ENCODE measurements around the gene TRPV3. TPM values are rescaled to one million over a fixed set of nuclear protein-coding genes. Genes with fewer than 3 reads are reported as not detected.

The TRPV3 gene
- total and polyA plus RNA-seq, 2 donors (not counting 1 experiment from before 2014, with no cell fraction given), result 1.6 to 18.2 TPM

DNA sequence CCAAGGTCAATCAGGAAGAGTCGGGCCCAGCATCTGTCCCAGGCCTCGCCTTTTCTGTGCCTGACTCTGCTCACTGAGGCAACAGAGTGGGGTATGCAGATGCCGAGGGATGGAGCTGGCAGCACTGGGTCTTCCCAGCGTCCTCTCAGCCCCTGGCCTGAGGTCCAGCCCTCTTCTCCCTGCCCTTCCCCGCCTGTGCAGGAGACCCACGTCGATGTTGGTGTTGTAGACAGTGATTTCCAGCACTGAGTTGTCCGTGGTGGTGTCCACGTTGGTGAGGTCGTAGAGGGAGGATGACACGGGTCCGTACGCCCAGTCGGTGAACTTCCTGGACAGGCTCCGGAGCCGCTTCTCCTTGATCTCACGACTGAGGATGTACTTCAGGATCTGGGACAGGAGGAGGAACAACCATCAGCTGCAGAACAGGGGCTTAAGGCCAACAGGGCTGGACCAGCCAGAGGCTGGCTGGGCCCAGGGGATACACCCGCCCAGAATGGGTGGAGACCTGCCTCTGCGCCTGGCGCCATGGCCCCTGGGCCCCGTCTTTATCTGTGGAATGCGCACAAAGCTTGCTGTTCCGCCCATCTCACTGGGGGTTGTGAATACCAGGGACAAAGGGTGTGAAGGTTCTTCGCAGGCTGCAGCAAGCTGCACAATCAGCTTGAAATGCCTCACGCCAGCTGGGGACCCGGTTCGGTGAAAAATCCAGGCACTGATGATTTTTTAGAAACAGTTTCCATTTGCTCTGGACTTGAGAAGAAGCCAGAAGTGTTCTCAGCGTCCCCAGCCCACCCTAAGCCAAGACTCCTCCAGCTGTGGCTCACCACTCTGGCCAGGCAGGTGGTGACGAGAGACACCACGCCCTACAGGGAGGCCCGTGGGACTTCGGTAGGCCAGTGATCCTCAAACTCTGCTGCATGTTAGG is 27.5 kb downstream of the TRPV3 start:
- TF ChIP-seq, protein P1, sequence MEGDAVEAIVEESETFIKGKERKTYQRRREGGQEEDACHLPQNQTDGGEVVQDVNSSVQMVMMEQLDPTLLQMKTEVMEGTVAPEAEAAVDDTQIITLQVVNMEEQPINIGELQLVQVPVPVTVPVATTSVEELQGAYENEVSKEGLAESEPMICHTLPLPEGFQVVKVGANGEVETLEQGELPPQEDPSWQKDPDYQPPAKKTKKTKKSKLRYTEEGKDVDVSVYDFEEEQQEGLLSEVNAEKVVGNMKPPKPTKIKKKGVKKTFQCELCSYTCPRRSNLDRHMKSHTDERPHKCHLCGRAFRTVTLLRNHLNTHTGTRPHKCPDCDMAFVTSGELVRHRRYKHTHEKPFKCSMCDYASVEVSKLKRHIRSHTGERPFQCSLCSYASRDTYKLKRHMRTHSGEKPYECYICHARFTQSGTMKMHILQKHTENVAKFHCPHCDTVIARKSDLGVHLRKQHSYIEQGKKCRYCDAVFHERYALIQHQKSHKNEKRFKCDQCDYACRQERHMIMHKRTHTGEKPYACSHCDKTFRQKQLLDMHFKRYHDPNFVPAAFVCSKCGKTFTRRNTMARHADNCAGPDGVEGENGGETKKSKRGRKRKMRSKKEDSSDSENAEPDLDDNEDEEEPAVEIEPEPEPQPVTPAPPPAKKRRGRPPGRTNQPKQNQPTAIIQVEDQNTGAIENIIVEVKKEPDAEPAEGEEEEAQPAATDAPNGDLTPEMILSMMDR (IDR thresholded peaks at IDR 0.05), result no peak
- no peak for TF ChIP-seq EZH2 (IDR thresholded peaks at IDR 0.05; ENCODE audit: borderline replicate concordance, insufficient read depth, low read depth, low read length, poor library complexity, severe bottlenecking)
- Histone ChIP-seq H2AFZ (ENCODE audit: insufficient read depth, low read depth, low read length, poor library complexity, severe bottlenecking) (no peak overlapping the region), H3K4me3 (ENCODE audit: control extremely low read depth in 1 of 5, extremely low read depth in 1 of 5, insufficient read depth in 1 of 5, low read depth in 2 of 5, low read length in 4 of 5) (no peak overlapping the region), H3K27me3 (replicated peaks in 1 of 4; ENCODE audit: control extremely low read depth in 1 of 4, control insufficient read depth in 3 of 4, insufficient read depth in 4 of 4, low read length in 3 of 4) (peaks cover 0 to 5% (median 0%) of the 10 kb centered on the region in 4 experiments), H3K4me1 (ENCODE audit: control insufficient read depth in 2 of 2, insufficient read depth in 2 of 2, low read length in 2 of 2) (peaks cover 6 to 7% of the 10 kb centered on the region in 2 donors), H4K20me1 (ENCODE audit: control insufficient read depth, insufficient read depth, low read length, poor library complexity, severe bottlenecking) (no peaks in the 10 kb centered on the region), H3K9ac (ENCODE audit: low read length) (no peak overlapping the region), H3K9me3 (ENCODE audit: control extremely low read depth in 1 of 3, control insufficient read depth in 2 of 3, insufficient read depth in 1 of 3, low read length in 2 of 3) (no peaks in the 10 kb centered on the region), H3K4me2 (replicated peaks; ENCODE audit: low read depth, low read length, poor library complexity, severe bottlenecking) (no peak overlapping the region), H3K36me3 (replicated peaks in 1 of 2; ENCODE audit: control extremely low read depth in 1 of 2, control insufficient read depth in 1 of 2, extremely low read depth in 1 of 2, insufficient read depth in 2 of 2, low read length in 1 of 2) (no peaks in the 10 kb centered on the region), H3K27ac (ENCODE audit: low read length in 2 of 2) (no peak overlapping the region), H3K79me2 (ENCODE audit: control insufficient read depth, insufficient read depth, low read length) (no peaks in the 10 kb centered on the region)
- POLR2A ChIA-PET, result interaction anchor here (0.6 kb wide), 1 partner anchor 60 kb away, joined by 3 read pairs; no protein-coding TSS in a partner anchor
- Mint-ChIP-seq H3K9me3 (ENCODE audit: insufficient read depth) (no peaks in the 10 kb centered on the region), H3K4me3 (no peak overlapping the region), H3K27me3 (no peaks in the 10 kb centered on the region), H3K27ac (no peak overlapping the region), H3K4me1 (peaks cover 11% of the 10 kb centered on the region)
- CTCF ChIA-PET, result no interaction called here
- intact Hi-C loops (cut with micrococcal nuclease), result no loop called here
- ATAC-seq (ENCODE audit: low read depth), result no peak
- DNase-seq, result no peak
- 90% methylated on average over 29 of the region's 32 CpGs for WGBS (ENCODE audit: insufficient coverage)

DNA sequence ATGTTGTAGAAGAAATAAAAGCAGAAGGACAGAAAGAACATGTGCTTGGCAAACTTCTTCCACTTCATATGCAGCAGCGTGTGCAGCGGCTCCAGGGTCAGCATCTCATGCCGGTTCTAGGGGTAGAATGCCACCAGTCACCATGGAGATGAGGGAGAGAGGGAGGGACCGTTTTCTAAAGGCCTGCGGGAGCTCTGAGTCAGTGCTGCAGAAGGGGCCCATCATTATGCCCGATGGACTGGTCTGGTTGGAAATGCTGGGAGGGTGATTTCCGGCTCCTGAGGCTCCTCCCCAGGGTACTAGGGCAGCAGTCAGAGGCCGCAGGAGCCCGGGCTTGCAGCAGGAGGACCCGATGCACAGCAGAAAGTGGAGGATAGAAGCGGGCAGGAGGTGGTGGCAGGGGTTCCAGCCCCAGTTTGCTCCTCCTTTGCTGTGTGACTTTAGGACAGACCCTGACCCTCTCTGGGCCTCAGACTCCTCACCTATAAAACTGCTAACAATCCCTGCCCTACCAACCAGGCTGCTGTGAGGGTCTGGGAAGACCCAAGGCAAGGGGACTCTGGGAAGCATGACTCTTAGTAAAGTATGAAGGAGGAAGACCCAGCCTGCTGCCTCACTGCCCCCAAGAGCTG is 28.6 kb downstream of the TRPV3 start:
- Histone ChIP-seq H3K9ac (ENCODE audit: low read length) (no peak overlapping the region), H4K20me1 (ENCODE audit: control insufficient read depth, insufficient read depth, low read length, poor library complexity, severe bottlenecking) (no peaks in the 10 kb centered on the region), H3K79me2 (ENCODE audit: control insufficient read depth, insufficient read depth, low read length) (no peaks in the 10 kb centered on the region), H3K9me3 (ENCODE audit: control extremely low read depth in 1 of 3, control insufficient read depth in 2 of 3, insufficient read depth in 1 of 3, low read length in 2 of 3) (no peaks in the 10 kb centered on the region), H3K27ac (ENCODE audit: low read length in 2 of 2) (no peak overlapping the region), H2AFZ (ENCODE audit: insufficient read depth, low read depth, low read length, poor library complexity, severe bottlenecking) (no peak overlapping the region), H3K4me1 (ENCODE audit: control insufficient read depth in 2 of 2, insufficient read depth in 2 of 2, low read length in 2 of 2) (no peaks in the 10 kb centered on the region), H3K4me3 (ENCODE audit: control extremely low read depth in 1 of 5, extremely low read depth in 1 of 5, insufficient read depth in 1 of 5, low read depth in 2 of 5, low read length in 4 of 5) (no peak overlapping the region), H3K4me2 (replicated peaks; ENCODE audit: low read depth, low read length, poor library complexity, severe bottlenecking) (no peak overlapping the region), H3K27me3 (replicated peaks in 1 of 4; ENCODE audit: control extremely low read depth in 1 of 4, control insufficient read depth in 3 of 4, insufficient read depth in 4 of 4, low read length in 3 of 4) (no peaks in the 10 kb centered on the region), H3K36me3 (replicated peaks in 1 of 2; ENCODE audit: control extremely low read depth in 1 of 2, control insufficient read depth in 1 of 2, extremely low read depth in 1 of 2, insufficient read depth in 2 of 2, low read length in 1 of 2) (no peaks in the 10 kb centered on the region)
- no peak for ATAC-seq (ENCODE audit: low read depth)
- Mint-ChIP-seq H3K27ac (no peak overlapping the region), H3K4me3 (no peak overlapping the region), H3K9me3 (ENCODE audit: insufficient read depth) (no peaks in the 10 kb centered on the region), H3K4me1 (peaks cover 7% of the 10 kb centered on the region), H3K27me3 (no peaks in the 10 kb centered on the region)
- intact Hi-C loops (cut with micrococcal nuclease), result no loop called here
- CTCF ChIA-PET, result no interaction called here
- TF ChIP-seq, protein P1 (IDR thresholded peaks at IDR 0.05), result no peak
- TF ChIP-seq EZH2 (IDR thresholded peaks at IDR 0.05; ENCODE audit: borderline replicate concordance, insufficient read depth, low read depth, low read length, poor library complexity, severe bottlenecking), result no peak
- WGBS (ENCODE audit: insufficient coverage), result 72% methylated on average over 8 of the region's 11 CpGs
- no peak for DNase-seq
- POLR2A ChIA-PET, result no interaction called here
